HL-60 (cell line): ENCODE data around the gene CDK15.

Experiments
- DNase-seq, 2 experiments: peaks; one replicate each; pipeline ENCODE4 v3.0.0-alpha.2; 2010 to 2020; ENCODE audit warnings: low read depth in 1 of 2, low spot score in 1 of 2
- H3K27ac ChIP-seq: fragments of 250-450 bp; sonication (Bioruptor Pico); replicated peaks from 2 replicates; pipeline ENCODE4 v1.5.1; 2020; ENCODE audit warnings: mild to moderate bottlenecking, moderate library complexity
- H3K27me3 ChIP-seq: fragments of 250-450 bp; sonication (Bioruptor Pico); 2 replicates; pipeline ENCODE4 v1.5.1; 2021; ENCODE audit warnings: mild to moderate bottlenecking, moderate library complexity; ENCODE audit not compliant: insufficient read depth, poor library complexity, severe bottlenecking
- H3K4me3 ChIP-seq: replicated peaks from 2 replicates; pipeline ENCODE4 v1.5.1; 2011; ENCODE audit warnings: mild to moderate bottlenecking, control low read depth, low read length; ENCODE audit not compliant: insufficient read depth
- GABPA ChIP-seq: IDR thresholded peaks from 2 replicates; pipeline ENCODE4 v1.6.1; 2012; ENCODE audit warnings: low read depth
- POLR2AphosphoS5 ChIP-seq: IDR thresholded peaks from 2 replicates; pipeline ENCODE4 v1.6.1; 2012; ENCODE audit warnings: low read depth
- SPI1 ChIP-seq: IDR thresholded peaks from 2 replicates; pipeline ENCODE4 v1.6.1; 2012; ENCODE audit warnings: low read depth, mild to moderate bottlenecking, borderline replicate concordance
- TF ChIP-seq, protein P1 (sequence below): IDR thresholded peaks from one replicate; pipeline ENCODE4 v1.5.1; 2011; ENCODE audit warnings: low read length, control low read depth, inconsistent platforms; ENCODE audit not compliant: insufficient read depth
- TF ChIP-seq, protein P2 (sequence below): IDR thresholded peaks from 2 replicates; pipeline ENCODE4 v1.6.1; 2012; ENCODE audit warnings: low read depth; ENCODE audit not compliant: insufficient replicate concordance

The CDK15 gene

DNA sequence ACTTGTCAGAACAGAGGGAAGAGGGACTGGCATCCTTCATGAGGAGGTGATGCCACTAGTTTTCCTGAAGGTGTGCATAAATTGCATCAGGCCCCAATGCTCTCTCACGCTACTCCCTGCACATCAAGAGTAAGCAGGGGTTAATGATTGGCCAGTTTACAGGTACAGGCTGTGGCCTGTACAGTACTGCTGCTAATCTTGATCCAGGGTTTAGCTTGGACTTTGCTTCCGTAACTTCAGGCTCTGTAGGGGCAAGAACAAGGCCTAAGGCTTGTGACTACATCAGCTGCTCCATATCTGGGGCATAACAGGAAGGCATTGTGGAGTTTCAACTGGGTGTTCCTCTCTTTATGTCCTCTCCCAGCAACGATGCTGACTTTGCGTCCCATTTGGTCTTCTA is 130.5 kb downstream of the CDK15 start:
- Histone ChIP-seq H3K27me3 (no peaks in the 10 kb centered on the region), H3K27ac (no peak overlapping the region), H3K4me3 (no peak overlapping the region)
- DNase-seq = no peak
- TF ChIP-seq, protein P1, sequence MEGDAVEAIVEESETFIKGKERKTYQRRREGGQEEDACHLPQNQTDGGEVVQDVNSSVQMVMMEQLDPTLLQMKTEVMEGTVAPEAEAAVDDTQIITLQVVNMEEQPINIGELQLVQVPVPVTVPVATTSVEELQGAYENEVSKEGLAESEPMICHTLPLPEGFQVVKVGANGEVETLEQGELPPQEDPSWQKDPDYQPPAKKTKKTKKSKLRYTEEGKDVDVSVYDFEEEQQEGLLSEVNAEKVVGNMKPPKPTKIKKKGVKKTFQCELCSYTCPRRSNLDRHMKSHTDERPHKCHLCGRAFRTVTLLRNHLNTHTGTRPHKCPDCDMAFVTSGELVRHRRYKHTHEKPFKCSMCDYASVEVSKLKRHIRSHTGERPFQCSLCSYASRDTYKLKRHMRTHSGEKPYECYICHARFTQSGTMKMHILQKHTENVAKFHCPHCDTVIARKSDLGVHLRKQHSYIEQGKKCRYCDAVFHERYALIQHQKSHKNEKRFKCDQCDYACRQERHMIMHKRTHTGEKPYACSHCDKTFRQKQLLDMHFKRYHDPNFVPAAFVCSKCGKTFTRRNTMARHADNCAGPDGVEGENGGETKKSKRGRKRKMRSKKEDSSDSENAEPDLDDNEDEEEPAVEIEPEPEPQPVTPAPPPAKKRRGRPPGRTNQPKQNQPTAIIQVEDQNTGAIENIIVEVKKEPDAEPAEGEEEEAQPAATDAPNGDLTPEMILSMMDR = no peak

DNA sequence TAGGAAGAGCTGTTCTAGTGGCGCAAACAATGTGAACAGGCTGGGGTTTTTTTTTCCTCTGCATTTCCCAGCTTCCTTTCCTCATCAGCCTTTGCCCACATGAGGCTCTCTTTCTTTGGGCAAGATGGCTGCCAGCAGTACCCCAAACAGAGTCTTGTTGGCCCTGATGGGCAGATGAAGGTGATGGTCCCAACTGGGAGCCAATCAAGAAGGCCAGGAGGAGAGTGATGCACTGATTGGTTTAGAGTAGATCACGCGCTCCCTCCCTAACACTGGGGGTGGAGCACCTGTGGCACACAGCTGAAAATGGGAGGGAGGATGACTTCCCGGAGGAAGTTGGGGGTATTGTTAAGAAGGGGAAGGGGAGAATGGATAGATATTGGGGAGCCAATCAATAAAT is 131.0 kb downstream of the CDK15 start:
- H3K27ac ChIP-seq = no peak overlapping the region
- TF ChIP-seq, protein P2, sequence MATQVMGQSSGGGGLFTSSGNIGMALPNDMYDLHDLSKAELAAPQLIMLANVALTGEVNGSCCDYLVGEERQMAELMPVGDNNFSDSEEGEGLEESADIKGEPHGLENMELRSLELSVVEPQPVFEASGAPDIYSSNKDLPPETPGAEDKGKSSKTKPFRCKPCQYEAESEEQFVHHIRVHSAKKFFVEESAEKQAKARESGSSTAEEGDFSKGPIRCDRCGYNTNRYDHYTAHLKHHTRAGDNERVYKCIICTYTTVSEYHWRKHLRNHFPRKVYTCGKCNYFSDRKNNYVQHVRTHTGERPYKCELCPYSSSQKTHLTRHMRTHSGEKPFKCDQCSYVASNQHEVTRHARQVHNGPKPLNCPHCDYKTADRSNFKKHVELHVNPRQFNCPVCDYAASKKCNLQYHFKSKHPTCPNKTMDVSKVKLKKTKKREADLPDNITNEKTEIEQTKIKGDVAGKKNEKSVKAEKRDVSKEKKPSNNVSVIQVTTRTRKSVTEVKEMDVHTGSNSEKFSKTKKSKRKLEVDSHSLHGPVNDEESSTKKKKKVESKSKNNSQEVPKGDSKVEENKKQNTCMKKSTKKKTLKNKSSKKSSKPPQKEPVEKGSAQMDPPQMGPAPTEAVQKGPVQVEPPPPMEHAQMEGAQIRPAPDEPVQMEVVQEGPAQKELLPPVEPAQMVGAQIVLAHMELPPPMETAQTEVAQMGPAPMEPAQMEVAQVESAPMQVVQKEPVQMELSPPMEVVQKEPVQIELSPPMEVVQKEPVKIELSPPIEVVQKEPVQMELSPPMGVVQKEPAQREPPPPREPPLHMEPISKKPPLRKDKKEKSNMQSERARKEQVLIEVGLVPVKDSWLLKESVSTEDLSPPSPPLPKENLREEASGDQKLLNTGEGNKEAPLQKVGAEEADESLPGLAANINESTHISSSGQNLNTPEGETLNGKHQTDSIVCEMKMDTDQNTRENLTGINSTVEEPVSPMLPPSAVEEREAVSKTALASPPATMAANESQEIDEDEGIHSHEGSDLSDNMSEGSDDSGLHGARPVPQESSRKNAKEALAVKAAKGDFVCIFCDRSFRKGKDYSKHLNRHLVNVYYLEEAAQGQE = no peak
- TF ChIP-seq SPI1 = no peak
- TF ChIP-seq GABPA = no peak
- no peak for TF ChIP-seq POLR2AphosphoS5
- TF ChIP-seq, protein P1 = no peak
- no peak for DNase-seq
- H3K4me3 ChIP-seq = no peak overlapping the region
- H3K27me3 ChIP-seq = no peaks in the 10 kb centered on the region

DNA sequence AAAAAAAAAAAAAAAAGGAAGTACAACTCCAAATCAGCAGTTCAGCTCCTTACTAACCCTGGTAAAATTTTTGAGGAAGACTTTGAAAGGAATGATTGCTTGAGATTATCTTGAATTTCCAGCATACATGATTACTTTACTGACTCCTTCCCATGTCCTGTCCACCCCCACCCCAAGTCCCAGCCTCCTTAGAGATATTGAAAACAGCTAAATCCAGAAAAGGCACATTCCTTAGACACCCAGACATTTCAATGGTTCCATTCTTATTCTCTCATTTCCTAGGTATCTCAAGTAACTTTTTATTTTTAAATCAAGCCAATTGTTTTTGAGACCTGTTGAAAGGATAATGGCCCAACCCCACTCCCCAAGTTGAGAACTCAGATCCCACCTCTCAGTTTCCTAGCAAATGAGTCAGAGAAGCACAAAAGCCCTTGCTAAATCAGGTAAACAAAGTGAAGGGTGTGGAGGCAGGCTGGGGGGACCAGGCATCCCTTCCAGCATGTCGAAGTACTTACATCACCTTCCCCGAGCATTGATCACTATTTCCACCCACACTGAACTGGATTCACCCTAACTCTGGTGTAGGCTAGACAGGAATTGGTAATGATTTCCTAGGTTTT is 131.9 kb downstream of the CDK15 start:
- Histone ChIP-seq H3K27me3 (no peaks in the 10 kb centered on the region), H3K4me3 (no peak overlapping the region), H3K27ac (no peak overlapping the region)
- TF ChIP-seq SPI1 (peak; percentile 32; the same call in 1 of the 2 replicates), GABPA (no peak), POLR2AphosphoS5 (no peak)
- TF ChIP-seq, protein P1 = no peak
- TF ChIP-seq, protein P2 = no peak
- no peak for DNase-seq

DNA sequence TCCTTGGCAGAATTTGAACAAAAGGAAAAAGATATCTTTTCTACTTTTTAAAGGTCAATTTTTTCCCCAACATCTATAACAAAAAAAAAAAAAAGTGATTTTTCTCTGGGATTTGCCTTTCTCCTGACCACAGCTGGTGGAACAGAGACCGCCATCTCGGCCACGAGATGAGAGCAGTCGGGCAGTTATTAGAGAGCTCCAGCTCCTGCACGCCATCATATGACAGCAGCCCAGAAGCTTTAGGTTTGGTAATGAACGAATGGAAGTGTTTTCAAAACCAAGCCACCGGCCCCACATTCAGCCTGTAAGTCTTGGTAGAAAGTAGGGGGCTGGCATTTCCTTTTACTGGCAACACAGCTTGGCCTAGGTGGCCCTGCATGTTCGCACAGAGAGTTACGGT is 132.4 kb downstream of the CDK15 start:
- Histone ChIP-seq H3K27me3 (no peaks in the 10 kb centered on the region), H3K27ac (no peak overlapping the region), H3K4me3 (no peak overlapping the region)
- no peak for DNase-seq
- TF ChIP-seq, protein P2 = no peak
- TF ChIP-seq GABPA (no peak), SPI1 (no peak), POLR2AphosphoS5 (no peak)
- TF ChIP-seq, protein P1 = no peak
